Thyroid gland (tissue), 4 donors: ENCODE results near the gene DRD1.

Experiments
- POLR2A ChIP-seq, 2 donors: fragments of 450-650 bp; IDR thresholded peaks; one replicate each; pipeline ENCODE4 v1.6.1; 2017; ENCODE audit warnings: antibody characterized with exemption in 2 of 2, mild to moderate bottlenecking in 2 of 2, moderate library complexity in 1 of 2
- TF ChIP-seq, protein P1 (sequence below), 6 experiments: fragments of 200-600 bp in 3 of 6; fragments of 450-650 bp in 3 of 6; sonication (generic) in 3 of 6; IDR thresholded peaks; one replicate each; pipeline ENCODE4 v1.5.1; 2016 to 2019; ENCODE audit warnings: antibody characterized with exemption in 6 of 6, mild to moderate bottlenecking in 2 of 6, inconsistent platforms in 1 of 6, moderate library complexity in 1 of 6

DNA sequence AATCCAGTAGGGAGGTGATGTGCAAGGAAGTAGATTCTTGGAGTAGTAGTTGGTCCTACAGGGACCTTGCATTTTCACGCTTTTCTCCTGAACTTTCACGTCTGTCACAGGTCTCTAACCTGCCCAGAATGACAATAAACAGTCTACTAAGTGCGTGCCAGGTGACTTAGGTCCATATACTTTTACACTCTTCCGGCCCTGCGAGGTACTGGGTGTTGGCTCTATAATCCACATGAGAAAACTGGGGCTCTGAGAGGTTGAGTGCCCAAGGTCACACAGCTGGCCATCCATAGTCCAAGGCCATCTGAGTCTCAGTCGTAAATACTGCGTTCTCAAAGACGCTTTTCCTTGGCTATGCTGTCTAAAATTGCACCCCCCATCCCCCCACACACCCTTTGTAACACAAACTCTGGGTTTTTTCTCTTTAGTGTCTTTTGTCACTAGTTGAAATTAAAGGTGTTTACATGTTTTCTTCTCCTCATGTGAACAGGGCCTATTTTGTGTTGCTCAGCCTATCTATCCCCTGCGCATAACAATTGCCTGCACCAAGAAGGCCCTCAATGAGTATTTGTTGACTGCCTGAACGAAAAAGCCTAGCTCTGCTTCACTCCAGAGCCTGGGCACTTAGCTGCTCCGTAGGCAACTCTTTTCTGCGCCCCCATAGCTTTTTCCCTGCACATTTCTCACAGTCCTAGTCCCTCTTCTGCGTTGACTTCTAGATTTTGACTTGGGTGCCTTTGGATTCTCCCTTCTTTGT, 35.3 kb upstream of the DRD1 start:
- TF ChIP-seq, protein P1, sequence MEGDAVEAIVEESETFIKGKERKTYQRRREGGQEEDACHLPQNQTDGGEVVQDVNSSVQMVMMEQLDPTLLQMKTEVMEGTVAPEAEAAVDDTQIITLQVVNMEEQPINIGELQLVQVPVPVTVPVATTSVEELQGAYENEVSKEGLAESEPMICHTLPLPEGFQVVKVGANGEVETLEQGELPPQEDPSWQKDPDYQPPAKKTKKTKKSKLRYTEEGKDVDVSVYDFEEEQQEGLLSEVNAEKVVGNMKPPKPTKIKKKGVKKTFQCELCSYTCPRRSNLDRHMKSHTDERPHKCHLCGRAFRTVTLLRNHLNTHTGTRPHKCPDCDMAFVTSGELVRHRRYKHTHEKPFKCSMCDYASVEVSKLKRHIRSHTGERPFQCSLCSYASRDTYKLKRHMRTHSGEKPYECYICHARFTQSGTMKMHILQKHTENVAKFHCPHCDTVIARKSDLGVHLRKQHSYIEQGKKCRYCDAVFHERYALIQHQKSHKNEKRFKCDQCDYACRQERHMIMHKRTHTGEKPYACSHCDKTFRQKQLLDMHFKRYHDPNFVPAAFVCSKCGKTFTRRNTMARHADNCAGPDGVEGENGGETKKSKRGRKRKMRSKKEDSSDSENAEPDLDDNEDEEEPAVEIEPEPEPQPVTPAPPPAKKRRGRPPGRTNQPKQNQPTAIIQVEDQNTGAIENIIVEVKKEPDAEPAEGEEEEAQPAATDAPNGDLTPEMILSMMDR (IDR thresholded peaks at IDR 0.05) = no peak
- TF ChIP-seq POLR2A (IDR thresholded peaks at IDR 0.05) = no peak
